A549 (cell line): ENCODE data around the gene MOB3C.

Experiments used
- CEBPB ChIP-seq, 2 experiments: fragments of >200 bp in 1 of 2; sonication (Bioruptor Twin) in 1 of 2; formaldehyde crosslinking in 1 of 2; IDR thresholded peaks; 2 replicates each; pipeline ENCODE4 v1.6.1; 2012 to 2016
- CHD2 ChIP-seq: fragments of 150-350 bp; IDR thresholded peaks from 2 replicates; pipeline ENCODE4 v1.6.1; 2014; ENCODE audit warnings: low read length; ENCODE audit not compliant: partially characterized antibody
- CHD4 ChIP-seq: fragments of 200-600 bp; sonication (generic); IDR thresholded peaks from 2 replicates; pipeline ENCODE4 v1.6.1; 2016; ENCODE audit warnings: antibody characterized with exemption, mild to moderate bottlenecking, borderline replicate concordance
- CTCF ChIP-seq: fragments of >200 bp; sonication (Bioruptor Twin); formaldehyde crosslinking; IDR thresholded peaks from 3 replicates; pipeline ENCODE4 v1.5.1; 2016
- EP300 ChIP-seq, 2 experiments: fragments of >200 bp; sonication (Bioruptor Twin); formaldehyde crosslinking; IDR thresholded peaks; 2 replicates in 1 of 2; 3 replicates in 1 of 2; pipeline ENCODE4 v1.6.1; 2016 to 2017
- ESRRA ChIP-seq: fragments of 150-350 bp; IDR thresholded peaks from 2 replicates; pipeline ENCODE4 v1.6.1; 2014; ENCODE audit warnings: mild to moderate bottlenecking, low read length, borderline replicate concordance
- JUN ChIP-seq, 2 experiments: fragments of >200 bp; sonication (Bioruptor Twin); formaldehyde crosslinking; IDR thresholded peaks; 2 replicates in 1 of 2; 3 replicates in 1 of 2; pipeline ENCODE4 v1.6.1; 2016 to 2017
- POLR2A ChIP-seq: IDR thresholded peaks from 2 replicates; pipeline ENCODE4 v1.6.1; 2012; ENCODE audit warnings: mild to moderate bottlenecking, low read length
- TF ChIP-seq, protein P1 (sequence below): fragments of 150-350 bp; IDR thresholded peaks from 2 replicates; pipeline ENCODE4 v1.6.1; 2014; ENCODE audit warnings: low read depth, mild to moderate bottlenecking, low read length
- TF ChIP-seq, protein P2 (sequence below): IDR thresholded peaks from 2 replicates; pipeline ENCODE4 v1.6.1; 2012
- TF ChIP-seq, protein P3 (sequence below): fragments of 250-450 bp; sonication (Bioruptor Pico); IDR thresholded peaks from 2 replicates; pipeline ENCODE4 v1.5.0; 2020; ENCODE audit warnings: low read depth, mild to moderate bottlenecking, moderate library complexity

DNA sequence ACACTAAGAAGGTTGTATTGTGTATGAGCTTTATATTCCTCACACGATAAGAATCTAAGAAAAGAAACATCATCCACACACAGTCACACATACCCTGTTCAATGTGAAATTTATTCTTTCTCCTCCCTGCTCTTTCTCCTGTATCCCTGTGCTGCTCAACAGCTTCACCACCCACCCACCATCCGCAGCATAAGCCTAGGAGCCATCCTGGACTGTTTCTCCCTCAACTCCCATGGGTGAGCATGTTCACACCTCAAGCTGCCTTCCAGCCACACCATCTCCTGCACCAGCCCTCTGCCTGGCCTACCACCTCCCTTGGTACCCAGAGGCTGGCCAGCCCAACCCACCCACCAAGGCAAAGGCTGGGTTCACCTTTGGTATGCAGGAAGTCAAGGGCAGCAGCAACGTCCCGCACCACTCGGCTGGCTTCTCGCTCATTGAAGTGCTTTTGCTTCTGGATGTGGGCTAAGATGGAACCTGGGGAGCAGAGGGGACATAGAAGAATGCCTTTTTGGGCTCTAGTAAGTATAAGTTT, 44.9 kb downstream of the MOB3C start:
- TF ChIP-seq CTCF (no peak), EP300 (IDR thresholded peaks at IDR 0.05) (no peak), CEBPB (IDR thresholded peaks at IDR 0.05) (no peak), JUN (IDR thresholded peaks at IDR 0.05) (no peak), CHD2 (no peak), POLR2A (no peak), ESRRA (no peak), CHD4 (no peak)
- TF ChIP-seq, protein P1, sequence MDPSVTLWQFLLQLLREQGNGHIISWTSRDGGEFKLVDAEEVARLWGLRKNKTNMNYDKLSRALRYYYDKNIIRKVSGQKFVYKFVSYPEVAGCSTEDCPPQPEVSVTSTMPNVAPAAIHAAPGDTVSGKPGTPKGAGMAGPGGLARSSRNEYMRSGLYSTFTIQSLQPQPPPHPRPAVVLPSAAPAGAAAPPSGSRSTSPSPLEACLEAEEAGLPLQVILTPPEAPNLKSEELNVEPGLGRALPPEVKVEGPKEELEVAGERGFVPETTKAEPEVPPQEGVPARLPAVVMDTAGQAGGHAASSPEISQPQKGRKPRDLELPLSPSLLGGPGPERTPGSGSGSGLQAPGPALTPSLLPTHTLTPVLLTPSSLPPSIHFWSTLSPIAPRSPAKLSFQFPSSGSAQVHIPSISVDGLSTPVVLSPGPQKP = no peak
- TF ChIP-seq, protein P2, sequence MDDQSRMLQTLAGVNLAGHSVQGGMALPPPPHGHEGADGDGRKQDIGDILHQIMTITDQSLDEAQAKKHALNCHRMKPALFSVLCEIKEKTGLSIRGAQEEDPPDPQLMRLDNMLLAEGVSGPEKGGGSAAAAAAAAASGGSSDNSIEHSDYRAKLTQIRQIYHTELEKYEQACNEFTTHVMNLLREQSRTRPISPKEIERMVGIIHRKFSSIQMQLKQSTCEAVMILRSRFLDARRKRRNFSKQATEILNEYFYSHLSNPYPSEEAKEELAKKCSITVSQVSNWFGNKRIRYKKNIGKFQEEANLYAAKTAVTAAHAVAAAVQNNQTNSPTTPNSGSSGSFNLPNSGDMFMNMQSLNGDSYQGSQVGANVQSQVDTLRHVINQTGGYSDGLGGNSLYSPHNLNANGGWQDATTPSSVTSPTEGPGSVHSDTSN = no peak
- TF ChIP-seq, protein P3, sequence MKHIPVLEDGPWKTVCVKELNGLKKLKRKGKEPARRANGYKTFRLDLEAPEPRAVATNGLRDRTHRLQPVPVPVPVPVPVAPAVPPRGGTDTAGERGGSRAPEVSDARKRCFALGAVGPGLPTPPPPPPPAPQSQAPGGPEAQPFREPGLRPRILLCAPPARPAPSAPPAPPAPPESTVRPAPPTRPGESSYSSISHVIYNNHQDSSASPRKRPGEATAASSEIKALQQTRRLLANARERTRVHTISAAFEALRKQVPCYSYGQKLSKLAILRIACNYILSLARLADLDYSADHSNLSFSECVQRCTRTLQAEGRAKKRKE (CRISPR knock-in tag) = no peak
